MCF 10A (cell line): ENCODE measurements around the gene LRRFIP1. TPM values are rescaled to one million over a fixed set of nuclear protein-coding genes. Genes with fewer than 3 reads are reported as not detected.
A peak's percentile ranks its signal among the peaks of the same experiment; 100 is the strongest.

Source experiments
- BruUV-seq: library from RNA; stranded (reverse); fragments of 400-500 nt; replicated peaks from 2 replicates; lab custom pipeline; 2021; lab: Mats Ljungman, UMichigan
- CTCF ChIA-PET: fragments of 300-600 bp; sonication (Branson Sonifier 250); formaldehyde crosslinking; extraction: SDS; loops from one replicate; lab custom pipeline; 2021; ENCODE audit warnings: antibody characterized with exemption, inconsistent platforms; lab: Yijun Ruan, JAX
- POLR2A ChIA-PET: fragments of 300-600, 350-650 bp; sonication (Branson Sonifier 250); formaldehyde crosslinking; extraction: SDS; loops from one replicate; lab custom pipeline; 2020; ENCODE audit warnings: antibody characterized with exemption, inconsistent platforms; lab: Yijun Ruan, JAX
- DNase-seq: peaks from one replicate; pipeline ENCODE4 v3.0.0-alpha.2; 2018; ENCODE audit not compliant: unreplicated experiment
- H3K27ac Mint-ChIP-seq: one replicate; pipeline ENCODE4 v1.8.0; 2022; ENCODE audit warnings: mild to moderate bottlenecking, low read depth, mixed read lengths; ENCODE audit not compliant: unreplicated experiment
- H3K27me3 Mint-ChIP-seq: one replicate; pipeline ENCODE4 v1.8.0; 2022; ENCODE audit warnings: mixed read lengths; ENCODE audit not compliant: insufficient read depth, unreplicated experiment
- H3K36me3 Mint-ChIP-seq: one replicate; pipeline ENCODE4 v1.8.0; 2022; ENCODE audit warnings: mild to moderate bottlenecking, moderate library complexity, mixed read lengths; ENCODE audit not compliant: insufficient read depth, unreplicated experiment
- H3K4me1 Mint-ChIP-seq: one replicate; pipeline ENCODE4 v1.8.0; 2022; ENCODE audit warnings: mixed read lengths; ENCODE audit not compliant: insufficient read depth, unreplicated experiment
- H3K4me3 Mint-ChIP-seq: one replicate; pipeline ENCODE4 v1.8.0; 2022; ENCODE audit warnings: mild to moderate bottlenecking, moderate library complexity, mixed read lengths; ENCODE audit not compliant: unreplicated experiment
- H3K9me3 Mint-ChIP-seq: one replicate; pipeline ENCODE4 v1.8.0; 2022; ENCODE audit warnings: mixed read lengths; ENCODE audit not compliant: unreplicated experiment
- CTCF ChIP-seq: fragments of 200-600 bp; IDR thresholded peaks from one replicate; pipeline ENCODE4 v1.8.0; 2022; ENCODE audit warnings: antibody characterized with exemption, mild to moderate bottlenecking; ENCODE audit not compliant: unreplicated experiment
- intact Hi-C: fragments of 100-400 bp; cut with micrococcal nuclease; formaldehyde crosslinking; loops from 2 replicates; pipeline ENCODE4 v1.14.1; 2022
- total RNA-seq: library from RNA; stranded (reverse); gene quantifications from 2 replicates; pipeline ENCODE4 v1.2.3, GENCODE V29; 2022

LRRFIP1 gene
- total RNA-seq, 1 experiment from 2014 or later = 197 TPM

DNA sequence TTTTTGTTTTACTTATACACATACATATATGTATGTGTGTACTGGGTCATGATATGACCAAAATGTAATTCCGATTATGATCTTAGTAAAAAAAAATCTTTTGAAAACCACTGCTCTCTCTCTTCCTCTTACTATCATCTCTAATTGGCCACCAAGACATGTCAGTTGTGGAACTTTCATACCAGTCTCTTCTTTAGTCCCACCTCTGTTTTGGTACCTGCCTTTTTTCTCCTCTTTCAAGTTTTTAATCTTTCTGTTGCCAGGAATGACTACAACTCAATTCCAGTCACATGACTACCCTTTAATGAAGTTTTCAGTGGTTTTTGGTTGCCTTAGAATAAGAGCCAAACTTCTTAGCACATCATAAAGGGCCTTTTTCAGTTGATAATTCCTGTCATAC lies 188.2 kb downstream of the LRRFIP1 start:
- no TSS peak for BruUV-seq
- CTCF ChIA-PET = interaction anchor here (0.9 kb wide), 1 partner anchor 39 kb away, joined by 3 read pairs; no protein-coding TSS in a partner anchor

DNA sequence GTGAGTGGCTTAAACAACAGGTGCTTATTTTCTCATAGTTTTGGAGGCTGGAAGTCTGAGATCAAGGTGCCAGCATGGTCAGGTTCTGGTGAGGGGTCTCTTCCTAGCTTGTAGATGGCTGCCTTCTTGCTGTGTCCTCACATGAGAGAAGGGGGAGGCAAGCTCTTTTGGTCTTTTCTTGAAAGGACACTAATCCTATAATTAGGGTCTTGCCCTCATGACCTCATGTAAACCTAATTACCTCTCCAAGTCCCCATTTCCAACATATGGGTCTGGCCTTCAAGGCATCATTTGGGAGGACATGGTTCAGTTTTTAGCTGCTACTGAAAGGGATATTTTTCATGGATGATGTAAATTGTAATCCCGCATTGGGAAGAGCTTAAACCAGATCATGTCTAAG lies 189.1 kb downstream of the LRRFIP1 start:
- ChIA-PET CTCF (interaction anchor here (0.8 to 1.0 kb wide), 3 partner anchors 40 to 42 kb away, joined by 3 to 5 read pairs (median 3); no protein-coding TSS in a partner anchor), POLR2A (interaction anchor here (0.5 to 1.3 kb wide), 4 partner anchors 12 to 387 kb away, joined by 3 to 4 read pairs (median 4); no protein-coding TSS in a partner anchor)
- Mint-ChIP-seq H3K36me3 (no peaks in the 10 kb centered on the region), H3K27me3 (peaks cover 7% of the 10 kb centered on the region), H3K27ac (no peak overlapping the region), H3K4me1 (peaks cover 19% of the 10 kb centered on the region), H3K4me3 (no peak overlapping the region), H3K9me3 (no peaks in the 10 kb centered on the region)
- no peak for TF ChIP-seq CTCF
- intact Hi-C loops = no loop called here
- DNase-seq = no peak
- BruUV-seq = no TSS peak

More for the DNA sequence above, 188.2 kb downstream of the LRRFIP1 start:
- Mint-ChIP-seq H3K36me3 (no peaks in the 10 kb centered on the region), H3K4me1 (peaks cover 19% of the 10 kb centered on the region), H3K27me3 (peaks cover 16% of the 10 kb centered on the region), H3K4me3 (no peak overlapping the region), H3K9me3 (no peaks in the 10 kb centered on the region), H3K27ac (no peak overlapping the region)
- intact Hi-C loops = no loop called here
- no peak for TF ChIP-seq CTCF
- POLR2A ChIA-PET = no interaction called here
- no peak for DNase-seq

GRCh38 chr2:237818066-237818473 lies 190.7 kb downstream of the LRRFIP1 start:
- Mint-ChIP-seq H3K4me3 (no peak overlapping the region), H3K27ac (peak overlapping the region; percentile 28), H3K36me3 (no peaks in the 10 kb centered on the region), H3K9me3 (no peaks in the 10 kb centered on the region), H3K27me3 (no peaks in the 10 kb centered on the region), H3K4me1 (peaks cover 19% of the 10 kb centered on the region)
- DNase-seq = peak; percentile 57
- intact Hi-C loops = no loop called here
- CTCF ChIA-PET = no interaction called here
- TF ChIP-seq CTCF = no peak
- BruUV-seq = no TSS peak
- POLR2A ChIA-PET = interaction anchor here (0.6 to 1.9 kb wide), 6 partner anchors 10 to 503 kb away, joined by 3 to 6 read pairs (median 4); no protein-coding TSS in a partner anchor

DNA sequence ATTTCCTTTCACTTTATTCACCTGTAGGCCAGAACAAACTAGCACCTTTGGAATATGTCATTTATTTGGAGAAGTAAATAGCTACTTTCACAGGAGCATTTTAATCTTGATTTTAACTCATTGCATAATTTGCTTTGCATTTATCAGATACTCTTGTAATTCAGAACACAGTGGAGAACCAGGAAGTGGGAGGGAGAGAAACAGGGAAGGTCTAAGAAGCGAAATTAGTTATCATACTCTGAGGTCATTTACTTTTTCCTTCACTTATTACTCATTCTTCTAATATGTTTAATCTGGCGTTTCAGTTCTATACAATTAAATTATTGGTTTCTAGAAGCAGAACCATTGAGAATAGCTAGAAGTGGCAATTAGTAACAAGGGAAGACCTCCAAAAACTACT lies 191.8 kb downstream of the LRRFIP1 start:
- Mint-ChIP-seq H3K36me3 (no peaks in the 10 kb centered on the region), H3K27ac (no peak overlapping the region), H3K9me3 (no peaks in the 10 kb centered on the region), H3K4me3 (no peak overlapping the region), H3K4me1 (peaks cover 19% of the 10 kb centered on the region), H3K27me3 (no peaks in the 10 kb centered on the region)
- no peak for TF ChIP-seq CTCF
- intact Hi-C loops = no loop called here
- ChIA-PET POLR2A (interaction anchor here (0.6 to 2.3 kb wide), 15 partner anchors 9 to 728 kb away, joined by 3 to 12 read pairs (median 4); no protein-coding TSS in a partner anchor), CTCF (interaction anchor here (1.2 to 1.4 kb wide), 2 partner anchors 45 to 74 kb away, joined by 3 to 4 read pairs; no protein-coding TSS in a partner anchor)
- DNase-seq = no peak
- BruUV-seq = no TSS peak
